ENCODE data around the gene UBE2A.

The UBE2A gene

DNA sequence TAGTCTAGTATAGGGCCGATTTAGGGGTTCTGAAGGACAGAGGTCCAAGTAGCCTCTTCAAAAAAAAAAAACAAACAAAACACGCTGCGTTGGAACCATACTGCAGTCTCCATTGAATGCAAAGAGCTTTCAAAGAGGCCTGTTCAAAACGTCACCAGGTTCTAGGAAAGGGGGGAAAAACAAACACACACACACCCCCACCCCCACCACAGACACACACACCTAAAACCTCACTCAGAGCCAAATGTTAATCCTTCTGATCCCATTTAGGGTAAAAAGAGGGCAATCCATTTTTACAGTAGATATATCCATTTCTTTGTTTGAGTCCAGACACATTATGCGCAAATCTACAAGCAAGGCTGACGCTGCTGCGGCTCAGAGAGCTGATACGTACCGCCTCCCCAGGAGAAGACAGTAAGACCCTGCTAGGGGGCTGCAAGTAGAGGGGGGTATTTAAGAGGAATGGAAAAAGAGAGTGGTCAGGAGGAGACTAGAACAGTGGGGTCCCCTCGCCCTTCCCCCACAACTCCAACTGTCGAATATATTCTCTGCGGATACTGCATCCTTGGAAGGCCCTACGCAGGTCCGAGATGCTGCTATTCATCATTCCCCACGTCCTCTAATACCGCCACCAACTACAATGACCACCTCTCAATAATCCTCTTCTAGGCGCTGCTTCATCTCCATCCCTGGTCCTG lies 30.6 kb downstream of the UBE2A start:
- peaks cover 15% of the 10 kb centered on the region for H3K4me1 ChIP-seq (ENCODE audit: insufficient read depth, low read length, poor library complexity, severe bottlenecking)
- H3K9me3 ChIP-seq (ENCODE audit: insufficient read depth, low read depth, low read length) = no peaks in the 10 kb centered on the region
- no peaks in the 10 kb centered on the region for H3F3A ChIP-seq (ENCODE audit: low read depth)
- H3K36me3 ChIP-seq (ENCODE audit: insufficient read depth, low read length) = no peaks in the 10 kb centered on the region
- H4K20me1 ChIP-seq (ENCODE audit: insufficient read depth, low read length, poor library complexity, severe bottlenecking) = peaks cover 25% of the 10 kb centered on the region
- H3K4me3 ChIP-seq (ENCODE audit: low read length, poor library complexity, severe bottlenecking) = peak overlapping the region; percentile 90
- H3K9me2 ChIP-seq (replicated peaks; ENCODE audit: low read depth, low read length) = no peaks in the 10 kb centered on the region
- no peak overlapping the region for H2AFZ ChIP-seq (ENCODE audit: low read length)
- no peaks in the 10 kb centered on the region for H3K27me3 ChIP-seq (ENCODE audit: insufficient read depth, low read length, poor library complexity, severe bottlenecking)
- H3K9ac ChIP-seq (ENCODE audit: low read depth, low read length, poor library complexity, severe bottlenecking) = peak overlapping the region; percentile 84
- H3K4me2 ChIP-seq (ENCODE audit: low read depth, low read length, poor library complexity, severe bottlenecking) = peak overlapping the region; percentile 85
- TF ChIP-seq CTCF (conservative IDR thresholded peaks at IDR 0.05; ENCODE audit: low read length) (no peak), EZH2phosphoT487 (IDR thresholded peaks at IDR 0.05; ENCODE audit: borderline replicate concordance) (no peak)
- peaks cover 57% of the 10 kb centered on the region for H3K79me2 ChIP-seq (ENCODE audit: insufficient read depth, low read length)

DNA sequence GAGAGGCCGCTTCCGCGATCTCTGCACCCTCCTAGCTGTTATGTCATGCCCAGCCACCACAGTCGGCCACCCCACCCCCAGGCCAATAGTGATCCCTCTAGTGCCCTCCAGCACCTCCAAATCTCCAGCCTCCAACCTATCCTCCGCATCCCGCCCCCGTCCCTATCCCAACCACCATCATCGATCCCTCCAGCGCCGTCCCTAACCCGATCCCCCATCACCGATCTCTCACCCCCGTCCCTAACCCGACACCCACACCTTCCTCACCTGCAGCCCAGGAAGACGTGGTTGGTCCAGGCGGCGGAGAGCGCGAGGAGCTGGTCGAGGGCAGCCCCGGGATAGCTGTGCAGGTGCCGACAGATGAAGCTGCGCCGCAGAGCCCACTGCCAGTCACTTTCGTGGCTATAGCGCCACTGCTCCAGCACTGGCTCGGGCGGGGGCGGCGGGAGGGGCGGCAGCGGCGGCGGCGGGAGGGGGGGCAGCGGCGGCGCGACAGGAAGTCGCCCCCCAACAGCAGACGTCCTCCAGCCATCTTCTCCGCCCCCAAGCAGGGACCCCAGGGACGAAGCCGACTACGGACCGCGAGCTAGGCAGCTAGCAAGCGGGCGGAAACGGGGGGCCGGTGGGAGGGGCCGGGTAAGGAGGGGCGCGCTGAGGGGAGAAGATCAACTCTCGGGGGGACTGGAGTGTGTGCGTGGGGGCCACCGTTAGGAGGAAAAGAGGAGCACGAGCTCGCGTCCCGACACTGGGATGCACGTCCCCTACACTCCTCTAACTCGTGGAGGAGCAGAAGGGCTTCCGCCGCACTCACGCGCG lies 31.3 kb downstream of the UBE2A start:
- TF ChIP-seq CTCF (conservative IDR thresholded peaks at IDR 0.05; ENCODE audit: low read length) (no peak), EZH2phosphoT487 (IDR thresholded peaks at IDR 0.05; ENCODE audit: borderline replicate concordance) (no peak)
- H3K9me2 ChIP-seq (replicated peaks; ENCODE audit: low read depth, low read length) = no peaks in the 10 kb centered on the region
- H3K4me3 ChIP-seq (ENCODE audit: low read length, poor library complexity, severe bottlenecking) = peak overlapping the region; percentile 90
- no peaks in the 10 kb centered on the region for H3F3A ChIP-seq (ENCODE audit: low read depth)
- peak overlapping the region; percentile 84 for H3K9ac ChIP-seq (ENCODE audit: low read depth, low read length, poor library complexity, severe bottlenecking)
- peaks cover 25% of the 10 kb centered on the region for H4K20me1 ChIP-seq (ENCODE audit: insufficient read depth, low read length, poor library complexity, severe bottlenecking)
- peaks cover 15% of the 10 kb centered on the region for H3K4me1 ChIP-seq (ENCODE audit: insufficient read depth, low read length, poor library complexity, severe bottlenecking)
- peaks cover 50% of the 10 kb centered on the region for H3K79me2 ChIP-seq (ENCODE audit: insufficient read depth, low read length)
- peak overlapping the region; percentile 85 for H3K4me2 ChIP-seq (ENCODE audit: low read depth, low read length, poor library complexity, severe bottlenecking)
- no peaks in the 10 kb centered on the region for H3K27me3 ChIP-seq (ENCODE audit: insufficient read depth, low read length, poor library complexity, severe bottlenecking)
- no peaks in the 10 kb centered on the region for H3K36me3 ChIP-seq (ENCODE audit: insufficient read depth, low read length)
- H2AFZ ChIP-seq (ENCODE audit: low read length) = peak overlapping the region; percentile 77; the same call in 1 of the 2 replicates
- H3K9me3 ChIP-seq (ENCODE audit: insufficient read depth, low read depth, low read length) = no peaks in the 10 kb centered on the region

DNA sequence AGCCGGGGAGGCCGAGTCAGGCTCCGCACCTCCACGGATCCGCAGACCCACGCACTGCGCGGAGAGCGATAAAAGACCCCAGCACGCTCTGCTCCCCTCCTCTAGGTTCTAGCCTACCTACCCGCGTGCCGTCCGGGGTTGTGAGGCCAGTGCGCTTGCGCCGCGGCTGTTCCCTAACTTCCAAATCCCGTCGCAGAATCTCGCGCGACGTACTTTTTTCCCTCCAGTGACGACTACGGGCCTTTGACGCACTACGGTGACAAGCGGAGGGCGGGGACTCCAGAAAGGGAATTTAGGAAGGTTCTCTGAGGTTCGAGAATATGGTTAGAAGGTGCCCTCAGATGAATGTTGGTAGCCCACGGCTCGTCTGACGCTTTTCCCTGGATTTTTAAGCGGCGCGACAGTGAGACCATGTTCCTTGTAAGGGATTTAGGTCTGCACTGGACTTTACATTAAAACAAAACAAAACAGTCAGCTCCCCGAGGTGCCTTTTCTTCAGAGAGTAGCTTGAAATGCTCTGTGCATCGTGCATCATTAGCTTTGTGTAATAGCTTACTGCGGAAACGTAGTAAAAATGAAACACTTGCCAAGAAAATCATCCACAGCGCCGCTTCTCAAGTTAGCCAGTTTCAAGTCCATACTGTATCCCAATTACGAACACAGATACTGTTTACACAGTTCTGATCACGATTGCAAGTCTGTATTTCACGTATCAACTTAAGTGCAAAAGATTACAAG lies 32.1 kb downstream of the UBE2A start, which contains the start of gene NKRF:
TSS of gene NKRF (minus strand) at position 145 of the 738 bp plus-strand sequence.
- H3F3A ChIP-seq (ENCODE audit: low read depth) = no peaks in the 10 kb centered on the region
- no peak for TF ChIP-seq EZH2phosphoT487 (IDR thresholded peaks at IDR 0.05; ENCODE audit: borderline replicate concordance)
- TF ChIP-seq CTCF (conservative IDR thresholded peaks at IDR 0.05; ENCODE audit: low read length) = no peak
- H3K9ac ChIP-seq (ENCODE audit: low read depth, low read length, poor library complexity, severe bottlenecking) = peak within 1 kb of the TSS; percentile 84
- no peaks in the 10 kb centered on the region for H3K9me2 ChIP-seq (replicated peaks; ENCODE audit: low read depth, low read length)
- peak within 1 kb of the TSS; percentile 85 for H3K4me2 ChIP-seq (ENCODE audit: low read depth, low read length, poor library complexity, severe bottlenecking)
- H3K4me3 ChIP-seq (ENCODE audit: low read length, poor library complexity, severe bottlenecking) = peak within 1 kb of the TSS; percentile 90
- H3K36me3 ChIP-seq (ENCODE audit: insufficient read depth, low read length) = no peaks in the 10 kb centered on the region
- H3K79me2 ChIP-seq (ENCODE audit: insufficient read depth, low read length) = peaks cover 45% of the 10 kb centered on the region
- no peaks in the 10 kb centered on the region for H3K9me3 ChIP-seq (ENCODE audit: insufficient read depth, low read depth, low read length)
- H3K4me1 ChIP-seq (ENCODE audit: insufficient read depth, low read length, poor library complexity, severe bottlenecking) = peaks cover 15% of the 10 kb centered on the region
- H3K27me3 ChIP-seq (ENCODE audit: insufficient read depth, low read length, poor library complexity, severe bottlenecking) = no peaks in the 10 kb centered on the region
- peak within 1 kb of the TSS; percentile 90 for H2AFZ ChIP-seq (ENCODE audit: low read length)
- peaks cover 25% of the 10 kb centered on the region for H4K20me1 ChIP-seq (ENCODE audit: insufficient read depth, low read length, poor library complexity, severe bottlenecking)
